ENCODE data around the gene CCRL2.

CCRL2 gene

DNA sequence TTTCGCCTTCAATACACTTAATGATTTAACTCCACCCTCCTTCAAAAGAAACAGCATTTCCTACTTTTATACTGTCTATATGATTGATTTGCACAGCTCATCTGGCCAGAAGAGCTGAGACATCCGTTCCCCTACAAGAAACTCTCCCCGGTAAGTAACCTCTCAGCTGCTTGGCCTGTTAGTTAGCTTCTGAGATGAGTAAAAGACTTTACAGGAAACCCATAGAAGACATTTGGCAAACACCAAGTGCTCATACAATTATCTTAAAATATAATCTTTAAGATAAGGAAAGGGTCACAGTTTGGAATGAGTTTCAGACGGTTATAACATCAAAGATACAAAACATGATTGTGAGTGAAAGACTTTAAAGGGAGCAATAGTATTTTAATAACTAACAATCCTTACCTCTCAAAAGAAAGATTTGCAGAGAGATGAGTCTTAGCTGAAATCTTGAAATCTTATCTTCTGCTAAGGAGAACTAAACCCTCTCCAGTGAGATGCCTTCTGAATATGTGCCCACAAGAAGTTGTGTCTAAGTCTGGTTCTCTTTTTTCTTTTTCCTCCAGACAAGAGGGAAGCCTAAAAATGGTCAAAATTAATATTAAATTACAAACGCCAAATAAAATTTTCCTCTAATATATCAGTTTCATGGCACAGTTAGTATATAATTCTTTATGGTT, 36.1 kb upstream of the CCRL2 start, which contains the start of gene CCR5:
TSS of gene CCR5 (plus strand) at position 108 of the 680 bp plus-strand sequence. CDS start 1,957 bp downstream, outside the sequence.
- H3K4me3 Mint-ChIP-seq, result no peak within 1 kb of the TSS
- DNase-seq, result no peak
- H3K27me3 Mint-ChIP-seq (ENCODE audit: low read depth, poor library complexity), result peaks cover 43% of the 10 kb centered on the region
- H3K36me3 Mint-ChIP-seq (ENCODE audit: low read depth), result no peaks in the 10 kb centered on the region
- TF ChIP-seq, protein P1, sequence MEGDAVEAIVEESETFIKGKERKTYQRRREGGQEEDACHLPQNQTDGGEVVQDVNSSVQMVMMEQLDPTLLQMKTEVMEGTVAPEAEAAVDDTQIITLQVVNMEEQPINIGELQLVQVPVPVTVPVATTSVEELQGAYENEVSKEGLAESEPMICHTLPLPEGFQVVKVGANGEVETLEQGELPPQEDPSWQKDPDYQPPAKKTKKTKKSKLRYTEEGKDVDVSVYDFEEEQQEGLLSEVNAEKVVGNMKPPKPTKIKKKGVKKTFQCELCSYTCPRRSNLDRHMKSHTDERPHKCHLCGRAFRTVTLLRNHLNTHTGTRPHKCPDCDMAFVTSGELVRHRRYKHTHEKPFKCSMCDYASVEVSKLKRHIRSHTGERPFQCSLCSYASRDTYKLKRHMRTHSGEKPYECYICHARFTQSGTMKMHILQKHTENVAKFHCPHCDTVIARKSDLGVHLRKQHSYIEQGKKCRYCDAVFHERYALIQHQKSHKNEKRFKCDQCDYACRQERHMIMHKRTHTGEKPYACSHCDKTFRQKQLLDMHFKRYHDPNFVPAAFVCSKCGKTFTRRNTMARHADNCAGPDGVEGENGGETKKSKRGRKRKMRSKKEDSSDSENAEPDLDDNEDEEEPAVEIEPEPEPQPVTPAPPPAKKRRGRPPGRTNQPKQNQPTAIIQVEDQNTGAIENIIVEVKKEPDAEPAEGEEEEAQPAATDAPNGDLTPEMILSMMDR (IDR thresholded peaks at IDR 0.05), result no peak
- no peaks in the 10 kb centered on the region for H3K9me3 Mint-ChIP-seq
- H3K4me1 Mint-ChIP-seq, result peaks cover 5% of the 10 kb centered on the region
- H3K27ac Mint-ChIP-seq, result no peak within 1 kb of the TSS

DNA sequence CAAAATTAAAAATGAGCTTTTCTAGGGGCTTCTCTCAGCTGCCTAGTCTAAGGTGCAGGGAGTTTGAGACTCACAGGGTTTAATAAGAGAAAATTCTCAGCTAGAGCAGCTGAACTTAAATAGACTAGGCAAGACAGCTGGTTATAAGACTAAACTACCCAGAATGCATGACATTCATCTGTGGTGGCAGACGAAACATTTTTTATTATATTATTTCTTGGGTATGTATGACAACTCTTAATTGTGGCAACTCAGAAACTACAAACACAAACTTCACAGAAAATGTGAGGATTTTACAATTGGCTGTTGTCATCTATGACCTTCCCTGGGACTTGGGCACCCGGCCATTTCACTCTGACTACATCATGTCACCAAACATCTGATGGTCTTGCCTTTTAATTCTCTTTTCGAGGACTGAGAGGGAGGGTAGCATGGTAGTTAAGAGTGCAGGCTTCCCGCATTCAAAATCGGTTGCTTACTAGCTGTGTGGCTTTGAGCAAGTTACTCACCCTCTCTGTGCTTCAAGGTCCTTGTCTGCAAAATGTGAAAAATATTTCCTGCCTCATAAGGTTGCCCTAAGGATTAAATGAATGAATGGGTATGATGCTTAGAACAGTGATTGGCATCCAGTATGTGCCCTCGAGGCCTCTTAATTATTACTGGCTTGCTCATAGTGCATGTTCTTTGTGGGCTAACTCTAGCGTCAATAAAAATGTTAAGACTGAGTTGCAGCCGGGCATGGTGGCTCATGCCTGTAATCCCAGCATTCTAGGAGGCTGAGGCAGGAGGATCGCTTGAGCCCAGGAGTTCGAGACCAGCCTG, 35.3 kb upstream of the CCRL2 start:
- no peaks in the 10 kb centered on the region for H3K36me3 Mint-ChIP-seq (ENCODE audit: low read depth)
- DNase-seq, result no peak
- H3K9me3 Mint-ChIP-seq, result no peaks in the 10 kb centered on the region
- no peak overlapping the region for H3K4me3 Mint-ChIP-seq
- H3K27ac Mint-ChIP-seq, result no peak overlapping the region
- TF ChIP-seq, protein P1 (IDR thresholded peaks at IDR 0.05), result no peak
- peaks cover 5% of the 10 kb centered on the region for H3K4me1 Mint-ChIP-seq
- peaks cover 38% of the 10 kb centered on the region for H3K27me3 Mint-ChIP-seq (ENCODE audit: low read depth, poor library complexity)

DNA sequence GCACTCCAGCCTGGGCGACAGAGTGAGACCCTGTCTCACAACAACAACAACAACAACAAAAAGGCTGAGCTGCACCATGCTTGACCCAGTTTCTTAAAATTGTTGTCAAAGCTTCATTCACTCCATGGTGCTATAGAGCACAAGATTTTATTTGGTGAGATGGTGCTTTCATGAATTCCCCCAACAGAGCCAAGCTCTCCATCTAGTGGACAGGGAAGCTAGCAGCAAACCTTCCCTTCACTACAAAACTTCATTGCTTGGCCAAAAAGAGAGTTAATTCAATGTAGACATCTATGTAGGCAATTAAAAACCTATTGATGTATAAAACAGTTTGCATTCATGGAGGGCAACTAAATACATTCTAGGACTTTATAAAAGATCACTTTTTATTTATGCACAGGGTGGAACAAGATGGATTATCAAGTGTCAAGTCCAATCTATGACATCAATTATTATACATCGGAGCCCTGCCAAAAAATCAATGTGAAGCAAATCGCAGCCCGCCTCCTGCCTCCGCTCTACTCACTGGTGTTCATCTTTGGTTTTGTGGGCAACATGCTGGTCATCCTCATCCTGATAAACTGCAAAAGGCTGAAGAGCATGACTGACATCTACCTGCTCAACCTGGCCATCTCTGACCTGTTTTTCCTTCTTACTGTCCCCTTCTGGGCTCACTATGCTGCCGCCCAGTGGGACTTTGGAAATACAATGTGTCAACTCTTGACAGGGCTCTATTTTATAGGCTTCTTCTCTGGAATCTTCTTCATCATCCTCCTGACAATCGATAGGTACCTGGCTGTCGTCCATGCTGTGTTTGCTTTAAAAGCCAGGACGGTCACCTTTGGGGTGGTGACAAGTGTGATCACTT, 34.3 kb upstream of the CCRL2 start:
- Mint-ChIP-seq H3K27me3 (ENCODE audit: low read depth, poor library complexity) (peaks cover 37% of the 10 kb centered on the region), H3K27ac (no peak overlapping the region), H3K4me3 (no peak overlapping the region), H3K9me3 (no peaks in the 10 kb centered on the region), H3K36me3 (ENCODE audit: low read depth) (no peaks in the 10 kb centered on the region), H3K4me1 (peaks cover 5% of the 10 kb centered on the region)
- no peak for DNase-seq
- TF ChIP-seq, protein P1 (IDR thresholded peaks at IDR 0.05), result peak; percentile 29

DNA sequence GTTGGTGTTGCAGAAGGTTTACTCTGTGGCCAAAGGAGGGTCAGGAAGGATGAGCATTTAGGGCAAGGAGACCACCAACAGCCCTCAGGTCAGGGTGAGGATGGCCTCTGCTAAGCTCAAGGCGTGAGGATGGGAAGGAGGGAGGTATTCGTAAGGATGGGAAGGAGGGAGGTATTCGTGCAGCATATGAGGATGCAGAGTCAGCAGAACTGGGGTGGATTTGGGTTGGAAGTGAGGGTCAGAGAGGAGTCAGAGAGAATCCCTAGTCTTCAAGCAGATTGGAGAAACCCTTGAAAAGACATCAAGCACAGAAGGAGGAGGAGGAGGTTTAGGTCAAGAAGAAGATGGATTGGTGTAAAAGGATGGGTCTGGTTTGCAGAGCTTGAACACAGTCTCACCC, 32.3 kb upstream of the CCRL2 start:
- peaks cover 37% of the 10 kb centered on the region for H3K27me3 Mint-ChIP-seq (ENCODE audit: low read depth, poor library complexity)
- peaks cover 5% of the 10 kb centered on the region for H3K4me1 Mint-ChIP-seq
- TF ChIP-seq, protein P1 (IDR thresholded peaks at IDR 0.05), result no peak
- H3K9me3 Mint-ChIP-seq, result no peaks in the 10 kb centered on the region
- DNase-seq, result no peak
- no peak overlapping the region for H3K27ac Mint-ChIP-seq
- H3K36me3 Mint-ChIP-seq (ENCODE audit: low read depth), result no peaks in the 10 kb centered on the region
- H3K4me3 Mint-ChIP-seq, result no peak overlapping the region

DNA sequence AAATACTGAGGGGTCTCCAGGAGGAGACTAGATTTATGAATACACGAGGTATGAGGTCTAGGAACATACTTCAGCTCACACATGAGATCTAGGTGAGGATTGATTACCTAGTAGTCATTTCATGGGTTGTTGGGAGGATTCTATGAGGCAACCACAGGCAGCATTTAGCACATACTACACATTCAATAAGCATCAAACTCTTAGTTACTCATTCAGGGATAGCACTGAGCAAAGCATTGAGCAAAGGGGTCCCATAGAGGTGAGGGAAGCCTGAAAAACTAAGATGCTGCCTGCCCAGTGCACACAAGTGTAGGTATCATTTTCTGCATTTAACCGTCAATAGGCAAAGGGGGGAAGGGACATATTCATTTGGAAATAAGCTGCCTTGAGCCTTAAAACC, 31.8 kb upstream of the CCRL2 start:
- no peak for DNase-seq
- TF ChIP-seq, protein P1 (IDR thresholded peaks at IDR 0.05), result no peak
- no peak overlapping the region for H3K4me3 Mint-ChIP-seq
- H3K27ac Mint-ChIP-seq, result no peak overlapping the region
- no peaks in the 10 kb centered on the region for H3K9me3 Mint-ChIP-seq
- H3K27me3 Mint-ChIP-seq (ENCODE audit: low read depth, poor library complexity), result peaks cover 32% of the 10 kb centered on the region
- no peaks in the 10 kb centered on the region for H3K36me3 Mint-ChIP-seq (ENCODE audit: low read depth)
- peaks cover 5% of the 10 kb centered on the region for H3K4me1 Mint-ChIP-seq
